SK-N-SH treated with all-trans-retinoic acid at 6 μM for 48 hours (cell line): ENCODE results near the gene YTHDC2.

Source experiments
- ATAC-seq: fragments of 200-7000 bp; cut with Tn5 transposase; 3 replicates; pipeline ENCODE4 v1.9.1; 2020; ENCODE audit warnings: mild to moderate bottlenecking, moderate library complexity
- ARNTL ChIP-seq: fragments of 450-650 bp; formaldehyde crosslinking; IDR thresholded peaks from 2 replicates; pipeline ENCODE4 v1.5.0; 2020; ENCODE audit warnings: low read depth, mild to moderate bottlenecking, moderate library complexity, borderline replicate concordance
- BACH2 ChIP-seq: fragments of 250-450 bp; sonication (Bioruptor Pico); IDR thresholded peaks from 2 replicates; pipeline ENCODE4 v1.9.0; 2021; ENCODE audit warnings: mild to moderate bottlenecking, borderline replicate concordance
- CREB5 ChIP-seq: fragments of 250-450 bp; sonication (Bioruptor Pico); IDR thresholded peaks from 2 replicates; pipeline ENCODE4 v1.5.1; 2020; ENCODE audit warnings: low read depth, mild to moderate bottlenecking, moderate library complexity
- ESRRG ChIP-seq: fragments of 250-450 bp; sonication (Bioruptor Pico); IDR thresholded peaks from 2 replicates; pipeline ENCODE4 v1.6.1; 2021; ENCODE audit warnings: mild to moderate bottlenecking
- GLIS3 ChIP-seq: fragments of 250-450 bp; sonication (Bioruptor Pico); IDR thresholded peaks from 2 replicates; pipeline ENCODE4 v1.5.0; 2020; ENCODE audit warnings: mild to moderate bottlenecking, moderate library complexity
- ISL1 ChIP-seq: fragments of 250-450 bp; sonication (Bioruptor Pico); IDR thresholded peaks from 2 replicates; pipeline ENCODE4 v2.1.2; 2022; ENCODE audit warnings: mild to moderate bottlenecking, moderate library complexity
- OSR1 ChIP-seq: fragments of 250-450 bp; sonication (Bioruptor Pico); IDR thresholded peaks from 2 replicates; pipeline ENCODE4 v1.8.0; 2022; ENCODE audit warnings: moderate library complexity, mild to moderate bottlenecking, inconsistent platforms
- PPARA ChIP-seq: fragments of 250-450 bp; sonication (Bioruptor Pico); IDR thresholded peaks from 2 replicates; pipeline ENCODE4 v1.5.0; 2020; ENCODE audit warnings: mild to moderate bottlenecking, borderline replicate concordance
- RARB ChIP-seq: fragments of 250-450 bp; sonication (Bioruptor Pico); IDR thresholded peaks from 2 replicates; pipeline ENCODE4 v1.8.0; 2021; ENCODE audit warnings: mild to moderate bottlenecking, moderate library complexity
- SNAI2 ChIP-seq: fragments of 250-450 bp; sonication (Bioruptor Pico); IDR thresholded peaks from 2 replicates; pipeline ENCODE4 v1.5.0; 2020; ENCODE audit warnings: mild to moderate bottlenecking, moderate library complexity
- TCF4 ChIP-seq: fragments of 250-450 bp; sonication (Bioruptor Pico); IDR thresholded peaks from 2 replicates; pipeline ENCODE4 v1.8.0; 2021; ENCODE audit warnings: mild to moderate bottlenecking, moderate library complexity, borderline replicate concordance
- TOX ChIP-seq: fragments of 250-450 bp; sonication (Bioruptor Pico); IDR thresholded peaks from 2 replicates; pipeline ENCODE4 v1.8.0; 2021; ENCODE audit warnings: mild to moderate bottlenecking, moderate library complexity, borderline replicate concordance
- ZFP3 ChIP-seq: fragments of 250-450 bp; sonication (Bioruptor Pico); IDR thresholded peaks from 2 replicates; pipeline ENCODE4 v1.5.0; 2020; ENCODE audit warnings: mild to moderate bottlenecking, moderate library complexity
- ZFP30 ChIP-seq: fragments of 450-650 bp; formaldehyde crosslinking; IDR thresholded peaks from 2 replicates; pipeline ENCODE4 v1.5.0; 2022; ENCODE audit warnings: mild to moderate bottlenecking, moderate library complexity
- ZNF565 ChIP-seq: fragments of 450-650 bp; formaldehyde crosslinking; conservative IDR thresholded peaks from 2 replicates; pipeline ENCODE4 v1.5.0; 2020; ENCODE audit warnings: low read depth, mild to moderate bottlenecking, moderate library complexity
- ZNF70 ChIP-seq: fragments of 450-650 bp; formaldehyde crosslinking; IDR thresholded peaks from 2 replicates; pipeline ENCODE4 v1.5.0; 2020; ENCODE audit warnings: mild to moderate bottlenecking, moderate library complexity
- ZNF8 ChIP-seq: fragments of 450-650 bp; formaldehyde crosslinking; IDR thresholded peaks from 2 replicates; pipeline ENCODE4 v1.5.0; 2020; ENCODE audit warnings: mild to moderate bottlenecking, moderate library complexity
- TF ChIP-seq, protein P1 (sequence below): fragments of 250-450 bp; sonication (Bioruptor Pico); IDR thresholded peaks from 2 replicates; pipeline ENCODE4 v1.8.0; 2021; ENCODE audit warnings: low read depth, mild to moderate bottlenecking, moderate library complexity, borderline replicate concordance
- TF ChIP-seq, protein P2 (sequence below): fragments of 250-450 bp; sonication (Bioruptor Pico); IDR thresholded peaks from 2 replicates; pipeline ENCODE4 v1.5.0; 2020; ENCODE audit warnings: mild to moderate bottlenecking, moderate library complexity
- TF ChIP-seq, protein P3 (sequence below): fragments of 250-450 bp; sonication (Bioruptor Pico); IDR thresholded peaks from 2 replicates; pipeline ENCODE4 v1.5.1; 2021; ENCODE audit warnings: mild to moderate bottlenecking, moderate library complexity

Gene YTHDC2

GRCh38 chr5:113519412-113519811 is 5.9 kb downstream of the YTHDC2 start:
- TF ChIP-seq ZNF70 = no peak
- TF ChIP-seq, protein P1, sequence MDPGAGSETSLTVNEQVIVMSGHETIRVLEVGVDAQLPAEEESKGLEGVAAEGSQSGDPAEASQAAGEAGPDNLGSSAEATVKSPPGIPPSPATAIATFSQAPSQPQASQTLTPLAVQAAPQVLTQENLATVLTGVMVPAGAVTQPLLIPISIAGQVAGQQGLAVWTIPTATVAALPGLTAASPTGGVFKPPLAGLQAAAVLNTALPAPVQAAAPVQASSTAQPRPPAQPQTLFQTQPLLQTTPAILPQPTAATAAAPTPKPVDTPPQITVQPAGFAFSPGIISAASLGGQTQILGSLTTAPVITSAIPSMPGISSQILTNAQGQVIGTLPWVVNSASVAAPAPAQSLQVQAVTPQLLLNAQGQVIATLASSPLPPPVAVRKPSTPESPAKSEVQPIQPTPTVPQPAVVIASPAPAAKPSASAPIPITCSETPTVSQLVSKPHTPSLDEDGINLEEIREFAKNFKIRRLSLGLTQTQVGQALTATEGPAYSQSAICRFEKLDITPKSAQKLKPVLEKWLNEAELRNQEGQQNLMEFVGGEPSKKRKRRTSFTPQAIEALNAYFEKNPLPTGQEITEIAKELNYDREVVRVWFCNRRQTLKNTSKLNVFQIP = no peak
- no peak for TF ChIP-seq ESRRG (CRISPR knock-in tag)
- TF ChIP-seq, protein P2, sequence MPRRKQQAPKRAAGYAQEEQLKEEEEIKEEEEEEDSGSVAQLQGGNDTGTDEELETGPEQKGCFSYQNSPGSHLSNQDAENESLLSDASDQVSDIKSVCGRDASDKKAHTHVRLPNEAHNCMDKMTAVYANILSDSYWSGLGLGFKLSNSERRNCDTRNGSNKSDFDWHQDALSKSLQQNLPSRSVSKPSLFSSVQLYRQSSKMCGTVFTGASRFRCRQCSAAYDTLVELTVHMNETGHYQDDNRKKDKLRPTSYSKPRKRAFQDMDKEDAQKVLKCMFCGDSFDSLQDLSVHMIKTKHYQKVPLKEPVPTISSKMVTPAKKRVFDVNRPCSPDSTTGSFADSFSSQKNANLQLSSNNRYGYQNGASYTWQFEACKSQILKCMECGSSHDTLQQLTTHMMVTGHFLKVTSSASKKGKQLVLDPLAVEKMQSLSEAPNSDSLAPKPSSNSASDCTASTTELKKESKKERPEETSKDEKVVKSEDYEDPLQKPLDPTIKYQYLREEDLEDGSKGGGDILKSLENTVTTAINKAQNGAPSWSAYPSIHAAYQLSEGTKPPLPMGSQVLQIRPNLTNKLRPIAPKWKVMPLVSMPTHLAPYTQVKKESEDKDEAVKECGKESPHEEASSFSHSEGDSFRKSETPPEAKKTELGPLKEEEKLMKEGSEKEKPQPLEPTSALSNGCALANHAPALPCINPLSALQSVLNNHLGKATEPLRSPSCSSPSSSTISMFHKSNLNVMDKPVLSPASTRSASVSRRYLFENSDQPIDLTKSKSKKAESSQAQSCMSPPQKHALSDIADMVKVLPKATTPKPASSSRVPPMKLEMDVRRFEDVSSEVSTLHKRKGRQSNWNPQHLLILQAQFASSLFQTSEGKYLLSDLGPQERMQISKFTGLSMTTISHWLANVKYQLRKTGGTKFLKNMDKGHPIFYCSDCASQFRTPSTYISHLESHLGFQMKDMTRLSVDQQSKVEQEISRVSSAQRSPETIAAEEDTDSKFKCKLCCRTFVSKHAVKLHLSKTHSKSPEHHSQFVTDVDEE (CRISPR knock-in tag) = no peak
- TF ChIP-seq, protein P3, sequence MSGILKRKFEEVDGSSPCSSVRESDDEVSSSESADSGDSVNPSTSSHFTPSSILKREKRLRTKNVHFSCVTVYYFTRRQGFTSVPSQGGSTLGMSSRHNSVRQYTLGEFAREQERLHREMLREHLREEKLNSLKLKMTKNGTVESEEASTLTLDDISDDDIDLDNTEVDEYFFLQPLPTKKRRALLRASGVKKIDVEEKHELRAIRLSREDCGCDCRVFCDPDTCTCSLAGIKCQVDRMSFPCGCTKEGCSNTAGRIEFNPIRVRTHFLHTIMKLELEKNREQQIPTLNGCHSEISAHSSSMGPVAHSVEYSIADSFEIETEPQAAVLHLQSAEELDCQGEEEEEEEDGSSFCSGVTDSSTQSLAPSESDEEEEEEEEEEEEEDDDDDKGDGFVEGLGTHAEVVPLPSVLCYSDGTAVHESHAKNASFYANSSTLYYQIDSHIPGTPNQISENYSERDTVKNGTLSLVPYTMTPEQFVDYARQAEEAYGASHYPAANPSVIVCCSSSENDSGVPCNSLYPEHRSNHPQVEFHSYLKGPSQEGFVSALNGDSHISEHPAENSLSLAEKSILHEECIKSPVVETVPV = no peak
- no peak for TF ChIP-seq SNAI2 (CRISPR knock-in tag)
- no peak for TF ChIP-seq TOX (CRISPR knock-in tag)
- TF ChIP-seq, all 23 proteins: peak for 0
- ATAC-seq = no peak

DNA sequence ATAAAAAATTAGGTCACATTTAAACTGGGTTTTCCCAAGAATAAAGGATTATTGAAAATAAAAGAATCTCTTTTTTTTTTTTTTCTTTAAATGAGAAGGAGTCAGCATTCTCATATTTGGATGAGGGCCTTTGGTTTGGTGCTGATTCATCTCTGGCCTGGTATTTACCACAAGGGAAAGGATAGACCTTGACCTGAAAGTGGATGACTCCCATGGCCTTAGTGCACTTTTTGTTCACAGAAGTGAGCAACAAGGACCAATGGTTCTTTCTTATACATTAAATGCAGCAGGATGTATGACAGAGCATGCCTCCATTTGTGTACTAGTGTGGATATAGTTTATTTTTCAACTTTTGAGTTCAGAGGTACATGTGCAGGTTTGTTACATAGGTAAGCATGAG is 6.9 kb downstream of the YTHDC2 start:
- ATAC-seq = no peak
- no peak for TF ChIP-seq ISL1 (CRISPR knock-in tag)
- no peak for TF ChIP-seq ESRRG (CRISPR knock-in tag)
- no peak for TF ChIP-seq OSR1
- no peak for TF ChIP-seq ARNTL (CRISPR knock-in tag)
- TF ChIP-seq ZFP30 = no peak
- no peak for TF ChIP-seq ZNF8 (CRISPR knock-in tag)
- TF ChIP-seq RARB (CRISPR knock-in tag) = no peak
- no peak for TF ChIP-seq TCF4 (CRISPR knock-in tag)
- TF ChIP-seq ZNF565 (CRISPR knock-in tag) = no peak
- no peak for TF ChIP-seq GLIS3 (CRISPR knock-in tag)
- no peak for TF ChIP-seq PPARA (CRISPR knock-in tag)
- TF ChIP-seq, protein P3 = no peak
- no peak for TF ChIP-seq CREB5 (CRISPR knock-in tag)

DNA sequence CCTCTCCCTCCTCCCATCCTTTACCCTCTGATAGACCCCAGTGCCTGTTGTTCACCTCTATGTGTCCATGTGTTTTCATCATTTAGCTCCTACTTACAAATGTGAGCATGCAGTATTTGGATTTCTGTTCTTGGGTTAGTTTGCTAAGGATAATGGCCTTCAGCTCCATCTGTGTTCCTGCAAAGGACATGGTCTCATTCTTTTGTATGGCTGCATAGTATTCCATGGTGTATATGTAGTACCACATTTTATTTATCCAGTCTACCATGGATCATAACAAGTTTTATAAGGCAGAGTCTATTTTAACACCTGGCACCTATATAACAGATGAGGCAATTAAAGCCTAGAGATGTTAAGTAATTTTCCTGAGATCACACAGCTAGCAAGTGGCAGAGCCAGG is 7.4 kb downstream of the YTHDC2 start:
- no peak for ATAC-seq

More for the DNA sequence above, 7.4 kb downstream of the YTHDC2 start:
- no peak for TF ChIP-seq BACH2 (CRISPR knock-in tag)
- TF ChIP-seq OSR1 = no peak
- no peak for TF ChIP-seq RARB (CRISPR knock-in tag)
- TF ChIP-seq ZNF8 (CRISPR knock-in tag) = peak; percentile 79
- no peak for TF ChIP-seq ZNF70
- TF ChIP-seq ZFP3 (CRISPR knock-in tag) = no peak
- no peak for TF ChIP-seq TOX (CRISPR knock-in tag)
- TF ChIP-seq, protein P3 = no peak
- TF ChIP-seq, all 23 proteins: peak for 1
